ENCODE measurements around the gene SLC44A4. TPM values are rescaled to one million over a fixed set of nuclear protein-coding genes. Genes with fewer than 3 reads are reported as not detected.

Gene SLC44A4
- total and polyA plus RNA-seq, 2 experiments from 2014 or later: 0.60 TPM; not detected in 1

- Histone ChIP-seq H3K4me3 (no peak overlapping the region), H3K4me1 (ENCODE audit: low read depth) (peaks cover 2% of the 10 kb centered on the region), H3K27me3 (no peaks in the 10 kb centered on the region), H3K9me3 (ENCODE audit: low read depth) (no peaks in the 10 kb centered on the region), H3K36me3 (no peaks in the 10 kb centered on the region), H3K27ac (no peak overlapping the region)
- TF ChIP-seq CTCF (IDR thresholded peaks at IDR 0.05; ENCODE audit: low read depth, low read length): no peak
- DNase-seq (ENCODE audit: low read depth in 1 of 2, low spot score in 1 of 2): no peak
Measured at GRCh38 chr6:31905041-31905440, 26.2 kb upstream of the SLC44A4 start.

GRCh38 chr6:31903957-31904356, 25.2 kb upstream of the SLC44A4 start:
- no peaks in the 10 kb centered on the region for H3K36me3 ChIP-seq
- TF ChIP-seq CTCF (IDR thresholded peaks at IDR 0.05; ENCODE audit: low read depth, low read length): no peak

GRCh38 chr6:31901953-31902643, 23.3 kb upstream of the SLC44A4 start, which contains the start of gene ZBTB12:
ZBTB12 (minus strand) TSS chr6:31902086; CDS start chr6:31901305, 781 bp downstream.
- Histone ChIP-seq H3K27me3 (no peaks in the 10 kb centered on the region), H3K36me3 (no peaks in the 10 kb centered on the region), H3K9me3 (ENCODE audit: low read depth) (no peaks in the 10 kb centered on the region), H3K4me1 (ENCODE audit: low read depth) (peaks cover 16% of the 10 kb centered on the region), H3K4me3 (peak within 1 kb of the TSS; percentile 83), H3K27ac (peak within 1 kb of the TSS; percentile 78)
- TF ChIP-seq CTCF (IDR thresholded peaks at IDR 0.05; ENCODE audit: low read depth, low read length): no peak
- peak; percentile 98 for DNase-seq (ENCODE audit: low read depth in 1 of 2, low spot score in 1 of 2)

More at GRCh38 chr6:31903957-31904356, 25.2 kb upstream of the SLC44A4 start:
- Histone ChIP-seq H3K9me3 (ENCODE audit: low read depth) (no peaks in the 10 kb centered on the region), H3K4me3 (no peak overlapping the region), H3K27ac (no peak overlapping the region), H3K27me3 (no peaks in the 10 kb centered on the region), H3K4me1 (ENCODE audit: low read depth) (peaks cover 11% of the 10 kb centered on the region)
- DNase-seq (ENCODE audit: low read depth in 1 of 2, low spot score in 1 of 2): peak in 1 of 2 donors; percentile 58

DNA sequence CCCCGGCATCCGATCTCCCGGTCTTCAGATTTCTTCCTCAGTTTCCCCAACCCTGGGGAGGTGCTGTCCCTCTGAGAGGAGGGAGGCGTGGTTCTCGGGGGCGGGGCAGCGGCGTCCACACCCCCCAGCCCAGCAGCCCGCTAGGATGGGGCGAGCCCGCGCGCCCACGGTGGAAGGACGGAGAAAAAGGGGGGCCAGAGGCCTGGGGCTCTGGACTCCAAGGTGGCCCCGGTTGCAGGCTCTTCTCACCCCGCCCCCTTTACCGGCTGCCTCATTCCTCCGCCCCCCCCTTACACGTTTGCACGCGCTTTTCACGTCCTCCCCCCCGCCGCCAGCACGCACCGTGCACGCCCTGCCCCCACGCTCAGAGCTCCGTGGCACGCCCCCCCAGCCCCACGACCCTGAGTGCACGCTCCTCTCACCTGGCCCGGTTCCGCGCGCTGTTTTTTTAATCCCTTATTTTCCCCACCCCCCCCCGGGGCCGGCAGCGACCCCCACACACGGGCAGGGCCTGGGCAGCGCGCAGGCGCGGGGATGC, 22.7 kb upstream of the SLC44A4 start:
- peak overlapping the region; percentile 78 for H3K27ac ChIP-seq
- peaks cover 20% of the 10 kb centered on the region for H3K4me1 ChIP-seq (ENCODE audit: low read depth)
- no peak for TF ChIP-seq CTCF (IDR thresholded peaks at IDR 0.05; ENCODE audit: low read depth, low read length)
- H3K9me3 ChIP-seq (ENCODE audit: low read depth): no peaks in the 10 kb centered on the region
- peak overlapping the region; percentile 83 for H3K4me3 ChIP-seq
- no peaks in the 10 kb centered on the region for H3K27me3 ChIP-seq
- no peaks in the 10 kb centered on the region for H3K36me3 ChIP-seq
- peak; percentile 56 to 66 for DNase-seq (ENCODE audit: low read depth in 1 of 2, low spot score in 1 of 2)

GRCh38 chr6:31900917-31901414, 22.2 kb upstream of the SLC44A4 start:
- Histone ChIP-seq H3K4me1 (ENCODE audit: low read depth) (peaks cover 21% of the 10 kb centered on the region), H3K36me3 (peaks cover 1% of the 10 kb centered on the region), H3K9me3 (ENCODE audit: low read depth) (no peaks in the 10 kb centered on the region), H3K27ac (peak overlapping the region; percentile 78), H3K27me3 (no peaks in the 10 kb centered on the region), H3K4me3 (peak overlapping the region; percentile 83)
- peak in 1 of 2 donors; percentile 6 for DNase-seq (ENCODE audit: low read depth in 1 of 2, low spot score in 1 of 2)
- no peak for TF ChIP-seq CTCF (IDR thresholded peaks at IDR 0.05; ENCODE audit: low read depth, low read length)

All from cardiac muscle cell (in vitro differentiated cells and primary cell).